Hepatocyte (in vitro differentiated cells): ENCODE data around the gene DCDC2. TPM values are rescaled to one million over a fixed set of nuclear protein-coding genes. Genes with fewer than 3 reads are reported as not detected.

Source experiments
- DNase-seq: peaks from one replicate; pipeline ENCODE4 v3.0.0-alpha.2; 2016; ENCODE audit warnings: low spot score
- H2AFZ ChIP-seq: fragments of 200-600 bp; sonication (generic); 2 replicates; pipeline ENCODE4 v1.6.0; 2016; ENCODE audit warnings: antibody characterized with exemption, mild to moderate bottlenecking
- H3K27ac ChIP-seq: fragments of 200-600 bp; sonication (generic); 2 replicates; pipeline ENCODE4 v1.5.1; 2016; ENCODE audit warnings: mild to moderate bottlenecking
- H3K27me3 ChIP-seq: fragments of 200-600 bp; sonication (generic); 2 replicates; pipeline ENCODE4 v1.6.1; 2016
- H3K36me3 ChIP-seq: fragments of 200-600 bp; sonication (generic); replicated peaks from 2 replicates; pipeline ENCODE4 v1.5.1; 2016; ENCODE audit warnings: low read depth; ENCODE audit not compliant: insufficient read depth
- H3K4me1 ChIP-seq: fragments of 200-600 bp; sonication (generic); 2 replicates; pipeline ENCODE4 v1.5.1; 2016; ENCODE audit warnings: mild to moderate bottlenecking, moderate library complexity; ENCODE audit not compliant: insufficient read depth
- H3K4me2 ChIP-seq: fragments of 200-600 bp; sonication (generic); 2 replicates; pipeline ENCODE4 v1.6.0; 2016
- H3K4me3 ChIP-seq: fragments of 200-600 bp; sonication (generic); 2 replicates; pipeline ENCODE4 v1.5.1; 2016; ENCODE audit warnings: mild to moderate bottlenecking
- H3K79me2 ChIP-seq: fragments of 200-600 bp; sonication (generic); 2 replicates; pipeline ENCODE4 v1.6.0; 2017; ENCODE audit warnings: mild to moderate bottlenecking
- H3K9me2 ChIP-seq: fragments of 200-600 bp; sonication (generic); replicated peaks from 2 replicates; pipeline ENCODE4 v1.6.0; 2017; ENCODE audit warnings: mild to moderate bottlenecking; ENCODE audit not compliant: insufficient read depth
- H3K9me3 ChIP-seq: fragments of 200-600 bp; sonication (generic); 2 replicates; pipeline ENCODE4 v1.5.1; 2016; ENCODE audit warnings: low read depth, mild to moderate bottlenecking
- H4K20me1 ChIP-seq: fragments of 200-600 bp; sonication (generic); 2 replicates; pipeline ENCODE4 v1.6.0; 2016; ENCODE audit warnings: mild to moderate bottlenecking; ENCODE audit not compliant: insufficient read depth, poor library complexity, severe bottlenecking
- EZH2 ChIP-seq: fragments of 200-600 bp; sonication (generic); IDR thresholded peaks from 2 replicates; pipeline ENCODE4 v1.6.1; 2016; ENCODE audit warnings: antibody characterized with exemption, mild to moderate bottlenecking, borderline replicate concordance
- EZH2phosphoT487 ChIP-seq: fragments of 200-600 bp; sonication (generic); IDR thresholded peaks from one replicate; pipeline ENCODE4 v1.6.1; 2018; ENCODE audit warnings: antibody characterized with exemption, mild to moderate bottlenecking, low read depth, moderate library complexity; ENCODE audit not compliant: unreplicated experiment, severe bottlenecking
- WGBS: methylation state at CpG from one replicate; pipeline ENCODE4 v1.1.6; 2016; ENCODE audit warnings: low lambda C conversion rate; ENCODE audit errors: missing lambda C conversion rate; 5-methylcytosine and 5-hydroxymethylcytosine counted together
- polyA plus RNA-seq: library from polyadenylated mRNA; unstranded; fragments of >200 nt; fragmentation: Nextera tagmentation; extraction: Ambion mirVana; gene quantifications from 2 replicates; pipeline ENCODE4 v1.2.1, GENCODE V29; 2016
- total RNA-seq: library from RNA; depleted of rRNA; stranded (reverse); fragments of >200 nt; gene quantifications from 2 replicates; pipeline ENCODE4 v1.2.3, GENCODE V29; 2014
- TF ChIP-seq, protein P1 (sequence below): fragments of 200-600 bp; sonication (generic); IDR thresholded peaks from 2 replicates; pipeline ENCODE4 v1.5.1; 2016; ENCODE audit warnings: antibody characterized with exemption, mild to moderate bottlenecking; ENCODE audit not compliant: poor library complexity

The DCDC2 gene
- total and polyA plus RNA-seq, 2 experiments from 2014 or later: 2.7 to 4.7 TPM

DNA sequence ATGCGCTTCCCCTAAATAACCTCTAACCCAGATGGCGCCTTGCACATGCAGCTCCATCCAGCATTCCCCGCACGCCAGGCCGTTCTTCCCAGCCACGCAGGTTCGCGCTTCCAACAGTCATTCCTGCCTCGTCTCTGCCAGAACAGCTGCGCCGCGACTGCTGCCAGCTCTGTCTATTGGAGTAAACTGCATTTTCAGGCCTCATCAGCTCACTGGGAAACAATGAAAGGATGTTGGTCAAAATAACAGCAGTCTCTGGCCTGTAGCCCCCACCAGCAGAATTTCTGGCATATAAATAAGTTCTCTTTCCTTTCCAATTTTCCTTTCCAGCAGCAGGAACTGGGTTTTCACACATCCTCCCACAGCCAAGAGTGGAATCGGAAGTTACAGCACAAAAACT lies 217.3 kb downstream of the DCDC2 start:
- H3K4me1 ChIP-seq: no peaks in the 10 kb centered on the region
- H3K4me3 ChIP-seq: no peak overlapping the region
- no peak overlapping the region for H2AFZ ChIP-seq
- no peaks in the 10 kb centered on the region for H3K9me3 ChIP-seq
- no peaks in the 10 kb centered on the region for H3K9me2 ChIP-seq
- H3K27ac ChIP-seq: no peak overlapping the region
- no peaks in the 10 kb centered on the region for H3K27me3 ChIP-seq
- no peak overlapping the region for H3K4me2 ChIP-seq
- H3K36me3 ChIP-seq: no peaks in the 10 kb centered on the region
- no peaks in the 10 kb centered on the region for H4K20me1 ChIP-seq
- 95% methylated on average over 13 of the region's 13 CpGs for WGBS
- no peaks in the 10 kb centered on the region for H3K79me2 ChIP-seq
- DNase-seq: no peak
- TF ChIP-seq EZH2phosphoT487 (no peak), EZH2 (no peak)
- TF ChIP-seq, protein P1, sequence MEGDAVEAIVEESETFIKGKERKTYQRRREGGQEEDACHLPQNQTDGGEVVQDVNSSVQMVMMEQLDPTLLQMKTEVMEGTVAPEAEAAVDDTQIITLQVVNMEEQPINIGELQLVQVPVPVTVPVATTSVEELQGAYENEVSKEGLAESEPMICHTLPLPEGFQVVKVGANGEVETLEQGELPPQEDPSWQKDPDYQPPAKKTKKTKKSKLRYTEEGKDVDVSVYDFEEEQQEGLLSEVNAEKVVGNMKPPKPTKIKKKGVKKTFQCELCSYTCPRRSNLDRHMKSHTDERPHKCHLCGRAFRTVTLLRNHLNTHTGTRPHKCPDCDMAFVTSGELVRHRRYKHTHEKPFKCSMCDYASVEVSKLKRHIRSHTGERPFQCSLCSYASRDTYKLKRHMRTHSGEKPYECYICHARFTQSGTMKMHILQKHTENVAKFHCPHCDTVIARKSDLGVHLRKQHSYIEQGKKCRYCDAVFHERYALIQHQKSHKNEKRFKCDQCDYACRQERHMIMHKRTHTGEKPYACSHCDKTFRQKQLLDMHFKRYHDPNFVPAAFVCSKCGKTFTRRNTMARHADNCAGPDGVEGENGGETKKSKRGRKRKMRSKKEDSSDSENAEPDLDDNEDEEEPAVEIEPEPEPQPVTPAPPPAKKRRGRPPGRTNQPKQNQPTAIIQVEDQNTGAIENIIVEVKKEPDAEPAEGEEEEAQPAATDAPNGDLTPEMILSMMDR: no peak

DNA sequence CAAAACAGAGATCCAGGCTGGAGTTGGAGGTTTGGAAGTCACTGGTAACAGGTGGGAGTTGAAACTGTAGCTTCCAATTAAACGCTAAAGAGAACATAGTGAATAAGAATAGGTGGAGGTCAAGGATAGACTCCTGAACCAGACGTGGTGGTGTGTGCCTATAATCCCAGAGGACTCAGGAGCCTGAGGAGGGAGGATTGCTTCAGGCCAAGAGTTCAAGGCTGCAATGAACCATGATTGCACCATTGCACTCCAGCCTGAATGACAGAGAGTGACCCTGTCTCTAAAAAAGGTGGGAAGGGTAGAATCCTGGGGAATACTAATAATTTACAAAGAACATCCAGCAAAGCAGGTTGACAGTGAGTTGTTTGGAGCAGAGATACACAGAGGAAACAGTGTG lies 218.2 kb downstream of the DCDC2 start:
- H2AFZ ChIP-seq: no peak overlapping the region
- H3K36me3 ChIP-seq: no peaks in the 10 kb centered on the region
- no peaks in the 10 kb centered on the region for H3K79me2 ChIP-seq
- H3K27ac ChIP-seq: no peak overlapping the region
- no peak for DNase-seq
- no peaks in the 10 kb centered on the region for H3K9me2 ChIP-seq
- no peaks in the 10 kb centered on the region for H3K9me3 ChIP-seq
- no peak overlapping the region for H3K4me2 ChIP-seq
- TF ChIP-seq, protein P1: no peak
- no peaks in the 10 kb centered on the region for H4K20me1 ChIP-seq
- no peaks in the 10 kb centered on the region for H3K27me3 ChIP-seq
- H3K4me1 ChIP-seq: no peaks in the 10 kb centered on the region
- H3K4me3 ChIP-seq: no peak overlapping the region
- 72% methylated on average over 2 of the region's 2 CpGs for WGBS

DNA sequence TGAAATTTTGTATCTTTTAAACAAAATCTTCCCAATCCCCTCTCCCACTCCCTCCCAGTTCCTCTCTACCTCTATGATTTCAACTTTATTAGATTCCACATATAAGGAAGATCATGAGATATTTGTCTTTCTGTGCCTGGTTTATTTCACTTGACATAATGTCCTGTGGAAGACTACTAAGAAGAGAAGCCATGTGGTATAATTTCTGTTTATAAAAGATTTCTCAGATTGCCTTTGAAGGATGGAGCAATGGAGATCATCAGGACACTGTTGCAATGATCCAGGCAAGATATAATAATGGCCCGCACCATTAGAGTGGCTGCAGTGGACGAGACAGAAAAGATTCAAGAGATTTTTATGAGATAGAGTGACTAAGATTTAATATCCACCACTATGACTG lies 218.8 kb downstream of the DCDC2 start:
- TF ChIP-seq, protein P1: no peak
- TF ChIP-seq EZH2phosphoT487 (no peak), EZH2 (no peak)
- H3K79me2 ChIP-seq: no peaks in the 10 kb centered on the region

DNA sequence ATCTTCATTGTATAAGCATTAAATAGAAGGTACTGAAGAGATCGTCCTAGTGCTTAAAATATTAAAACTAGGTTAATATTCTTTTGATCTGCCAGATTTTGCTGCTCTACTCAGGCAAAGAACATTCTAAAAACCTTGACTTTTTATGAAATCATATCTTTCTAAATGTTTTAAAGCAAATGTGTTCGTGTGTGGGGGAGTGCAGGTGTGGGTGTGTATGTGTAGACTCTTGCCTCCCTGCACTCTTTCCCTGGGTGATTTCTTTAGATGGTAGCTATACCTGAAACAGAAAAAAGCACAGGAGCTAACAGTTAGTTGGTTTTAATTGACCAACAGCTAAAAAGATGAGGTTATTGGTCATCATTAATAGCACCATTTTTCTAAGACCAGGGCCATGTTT lies 226.1 kb downstream of the DCDC2 start:
- no peak for DNase-seq
- Histone ChIP-seq H3K27me3 (no peaks in the 10 kb centered on the region), H3K27ac (no peak overlapping the region), H2AFZ (no peak overlapping the region), H4K20me1 (no peaks in the 10 kb centered on the region), H3K9me2 (no peaks in the 10 kb centered on the region), H3K79me2 (no peaks in the 10 kb centered on the region), H3K4me1 (no peaks in the 10 kb centered on the region), H3K9me3 (no peaks in the 10 kb centered on the region), H3K4me2 (no peak overlapping the region), H3K4me3 (no peak overlapping the region), H3K36me3 (no peaks in the 10 kb centered on the region)
- TF ChIP-seq, protein P1: no peak
- TF ChIP-seq EZH2phosphoT487 (no peak), EZH2 (no peak)
- WGBS: 76% methylated on average over 2 of the region's 2 CpGs

More for the DNA sequence above, 218.8 kb downstream of the DCDC2 start:
- H3K27me3 ChIP-seq: no peaks in the 10 kb centered on the region
- no peak overlapping the region for H3K4me3 ChIP-seq
- no peaks in the 10 kb centered on the region for H3K4me1 ChIP-seq
- no peaks in the 10 kb centered on the region for H3K9me3 ChIP-seq
- no peaks in the 10 kb centered on the region for H4K20me1 ChIP-seq
- WGBS: 79% methylated on average over 2 of the region's 2 CpGs
- H3K4me2 ChIP-seq: no peak overlapping the region
- no peaks in the 10 kb centered on the region for H3K36me3 ChIP-seq
- H3K27ac ChIP-seq: no peak overlapping the region
- no peak overlapping the region for H2AFZ ChIP-seq
- H3K9me2 ChIP-seq: no peaks in the 10 kb centered on the region
- DNase-seq: no peak
